Measurements from ENCODE around the gene GFRA1.

Gene GFRA1

DNA sequence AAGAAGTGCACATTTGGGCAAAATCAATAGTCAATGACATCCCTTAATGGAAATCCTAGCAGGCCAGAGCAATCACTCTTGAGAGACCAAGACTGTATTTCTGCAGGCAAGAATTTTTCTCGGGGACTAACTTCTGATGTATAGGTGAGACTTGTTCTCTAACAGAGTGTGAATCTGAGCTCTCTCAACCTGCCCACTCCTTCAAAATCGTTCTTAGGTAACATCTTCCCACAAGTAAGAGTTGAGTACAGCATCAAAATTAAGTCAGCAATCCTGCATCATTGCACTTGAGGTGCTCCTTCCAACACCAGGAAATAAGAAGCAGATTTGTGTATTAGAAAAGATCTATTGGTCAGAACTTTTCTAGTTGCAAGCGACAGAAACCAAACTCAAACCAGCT is 25.6 kb upstream of the GFRA1 start:
- Histone ChIP-seq H3K27ac (ENCODE audit: low read depth, low read length, poor library complexity, severe bottlenecking) (no peak overlapping the region), H3K4me2 (ENCODE audit: low read length) (no peak overlapping the region), H3F3A (ENCODE audit: insufficient read depth, low read length) (no peaks in the 10 kb centered on the region), H3K27me3 (ENCODE audit: insufficient read depth, low read length) (no peaks in the 10 kb centered on the region), H3K9me3 (ENCODE audit: low read length) (no peaks in the 10 kb centered on the region), H3K9ac (ENCODE audit: low read length) (no peak overlapping the region), H4K20me1 (ENCODE audit: insufficient read depth, low read length) (no peaks in the 10 kb centered on the region), H3K9me2 (ENCODE audit: low read depth, low read length) (no peaks in the 10 kb centered on the region), H2AFZ (ENCODE audit: low read length) (no peak overlapping the region), H3K4me1 (ENCODE audit: insufficient read depth, low read length, severe bottlenecking) (no peaks in the 10 kb centered on the region), H3K79me2 (ENCODE audit: insufficient read depth, low read length) (no peaks in the 10 kb centered on the region), H3K4me3 (ENCODE audit: low read depth, low read length, poor library complexity, severe bottlenecking) (no peak overlapping the region), H3K36me3 (ENCODE audit: insufficient read depth, low read length) (no peaks in the 10 kb centered on the region)
- TF ChIP-seq EZH2 (IDR thresholded peaks at IDR 0.05; ENCODE audit: borderline replicate concordance, low read length): no peak
- TF ChIP-seq, protein P1, sequence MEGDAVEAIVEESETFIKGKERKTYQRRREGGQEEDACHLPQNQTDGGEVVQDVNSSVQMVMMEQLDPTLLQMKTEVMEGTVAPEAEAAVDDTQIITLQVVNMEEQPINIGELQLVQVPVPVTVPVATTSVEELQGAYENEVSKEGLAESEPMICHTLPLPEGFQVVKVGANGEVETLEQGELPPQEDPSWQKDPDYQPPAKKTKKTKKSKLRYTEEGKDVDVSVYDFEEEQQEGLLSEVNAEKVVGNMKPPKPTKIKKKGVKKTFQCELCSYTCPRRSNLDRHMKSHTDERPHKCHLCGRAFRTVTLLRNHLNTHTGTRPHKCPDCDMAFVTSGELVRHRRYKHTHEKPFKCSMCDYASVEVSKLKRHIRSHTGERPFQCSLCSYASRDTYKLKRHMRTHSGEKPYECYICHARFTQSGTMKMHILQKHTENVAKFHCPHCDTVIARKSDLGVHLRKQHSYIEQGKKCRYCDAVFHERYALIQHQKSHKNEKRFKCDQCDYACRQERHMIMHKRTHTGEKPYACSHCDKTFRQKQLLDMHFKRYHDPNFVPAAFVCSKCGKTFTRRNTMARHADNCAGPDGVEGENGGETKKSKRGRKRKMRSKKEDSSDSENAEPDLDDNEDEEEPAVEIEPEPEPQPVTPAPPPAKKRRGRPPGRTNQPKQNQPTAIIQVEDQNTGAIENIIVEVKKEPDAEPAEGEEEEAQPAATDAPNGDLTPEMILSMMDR (IDR thresholded peaks at IDR 0.05; ENCODE audit: low read length): no peak

DNA sequence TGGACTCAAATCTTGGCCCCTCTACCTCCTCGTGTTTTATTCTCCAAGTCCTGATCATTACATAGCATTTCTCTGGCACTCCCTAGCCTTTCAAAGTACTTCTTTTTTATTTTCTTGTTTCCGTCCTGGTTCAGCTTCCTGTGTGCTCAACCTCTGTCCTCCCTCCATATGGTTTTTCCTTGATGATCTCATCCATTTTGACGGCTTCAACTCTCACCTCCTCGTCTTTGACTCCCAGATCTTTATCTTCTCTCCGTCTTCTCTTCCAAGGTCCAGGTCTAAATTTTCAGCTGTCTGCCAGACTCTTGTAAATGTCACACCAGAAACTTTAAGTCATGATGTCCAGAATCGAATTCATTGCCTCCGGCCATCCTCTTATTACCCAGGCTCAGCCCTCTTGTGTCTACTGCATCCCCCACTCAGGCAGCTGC is 23.3 kb upstream of the GFRA1 start:
- H3K79me2 ChIP-seq (ENCODE audit: insufficient read depth, low read length): no peaks in the 10 kb centered on the region
- H3K9ac ChIP-seq (ENCODE audit: low read length): no peak overlapping the region
- no peak overlapping the region for H3K4me2 ChIP-seq (ENCODE audit: low read length)
- no peaks in the 10 kb centered on the region for H3K9me3 ChIP-seq (ENCODE audit: low read length)
- H3F3A ChIP-seq (ENCODE audit: insufficient read depth, low read length): no peaks in the 10 kb centered on the region
- no peaks in the 10 kb centered on the region for H3K4me1 ChIP-seq (ENCODE audit: insufficient read depth, low read length, severe bottlenecking)
- no peak overlapping the region for H2AFZ ChIP-seq (ENCODE audit: low read length)
- TF ChIP-seq EZH2 (IDR thresholded peaks at IDR 0.05; ENCODE audit: borderline replicate concordance, low read length): no peak
- TF ChIP-seq, protein P1 (IDR thresholded peaks at IDR 0.05; ENCODE audit: low read length): no peak
- no peaks in the 10 kb centered on the region for H3K36me3 ChIP-seq (ENCODE audit: insufficient read depth, low read length)
- no peaks in the 10 kb centered on the region for H3K9me2 ChIP-seq (ENCODE audit: low read depth, low read length)
- H3K27me3 ChIP-seq (ENCODE audit: insufficient read depth, low read length): no peaks in the 10 kb centered on the region
- no peaks in the 10 kb centered on the region for H4K20me1 ChIP-seq (ENCODE audit: insufficient read depth, low read length)
- H3K27ac ChIP-seq (ENCODE audit: low read depth, low read length, poor library complexity, severe bottlenecking): no peak overlapping the region
- no peak overlapping the region for H3K4me3 ChIP-seq (ENCODE audit: low read depth, low read length, poor library complexity, severe bottlenecking)

DNA sequence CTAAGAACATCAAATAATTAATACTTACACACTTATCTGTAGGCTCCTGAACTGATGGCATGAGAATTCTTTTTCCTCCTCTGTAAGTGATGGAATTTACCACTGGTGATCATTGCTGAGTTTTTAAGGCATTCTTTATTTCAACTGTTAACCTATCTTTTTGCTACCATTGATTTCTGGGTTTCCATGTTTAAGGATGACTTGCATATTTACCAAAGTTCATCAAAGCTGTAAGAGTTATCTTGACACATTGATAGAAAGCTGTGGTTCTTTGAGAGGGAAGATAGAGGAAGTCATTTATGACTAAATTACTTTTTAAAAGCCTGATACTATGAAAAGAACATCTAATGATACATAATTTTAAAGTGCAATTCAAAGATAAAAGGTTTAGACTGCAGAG is 19.5 kb upstream of the GFRA1 start:
- Histone ChIP-seq H3K36me3 (ENCODE audit: insufficient read depth, low read length) (no peaks in the 10 kb centered on the region), H3K9me2 (ENCODE audit: low read depth, low read length) (no peaks in the 10 kb centered on the region), H3K9me3 (ENCODE audit: low read length) (no peaks in the 10 kb centered on the region), H3K27ac (ENCODE audit: low read depth, low read length, poor library complexity, severe bottlenecking) (no peak overlapping the region), H3K79me2 (ENCODE audit: insufficient read depth, low read length) (no peaks in the 10 kb centered on the region), H3F3A (ENCODE audit: insufficient read depth, low read length) (no peaks in the 10 kb centered on the region), H4K20me1 (ENCODE audit: insufficient read depth, low read length) (no peaks in the 10 kb centered on the region), H3K27me3 (ENCODE audit: insufficient read depth, low read length) (no peaks in the 10 kb centered on the region), H3K4me3 (ENCODE audit: low read depth, low read length, poor library complexity, severe bottlenecking) (no peak overlapping the region), H2AFZ (ENCODE audit: low read length) (no peak overlapping the region), H3K4me2 (ENCODE audit: low read length) (no peak overlapping the region), H3K4me1 (ENCODE audit: insufficient read depth, low read length, severe bottlenecking) (no peaks in the 10 kb centered on the region), H3K9ac (ENCODE audit: low read length) (no peak overlapping the region)
- TF ChIP-seq, protein P1 (IDR thresholded peaks at IDR 0.05; ENCODE audit: low read length): no peak
- TF ChIP-seq EZH2 (IDR thresholded peaks at IDR 0.05; ENCODE audit: borderline replicate concordance, low read length): no peak

Measured in OCI-LY1 (cell line).